Neural crest cell (in vitro differentiated cells): ENCODE measurements around the gene SOD1. TPM values are rescaled to one million over a fixed set of nuclear protein-coding genes. Genes with fewer than 3 reads are reported as not detected.

Experiments used
- DNase-seq: peaks from one replicate; pipeline ENCODE4 v3.0.0; 2021; ENCODE audit warnings: low read depth, mixed read lengths, low spot score
- H3K27ac Mint-ChIP-seq: one replicate; pipeline ENCODE4 v1.8.0; 2021; ENCODE audit warnings: mild to moderate bottlenecking, mixed read lengths; ENCODE audit not compliant: unreplicated experiment
- H3K27me3 Mint-ChIP-seq: 2 replicates; pipeline ENCODE4 v1.8.0; 2021; ENCODE audit warnings: low read depth, mild to moderate bottlenecking, mixed read lengths
- H3K36me3 Mint-ChIP-seq: 2 replicates; pipeline ENCODE4 v1.8.0; 2021; ENCODE audit warnings: low read depth, mild to moderate bottlenecking, mixed read lengths
- H3K4me1 Mint-ChIP-seq: 2 replicates; pipeline ENCODE4 v1.8.0; 2021; ENCODE audit warnings: mixed read lengths
- H3K4me3 Mint-ChIP-seq: one replicate; pipeline ENCODE4 v1.8.0; 2021; ENCODE audit warnings: mild to moderate bottlenecking, mixed read lengths
- H3K9me3 Mint-ChIP-seq: 2 replicates; pipeline ENCODE4 v1.8.0; 2021; ENCODE audit warnings: mixed read lengths
- total RNA-seq: library from RNA; stranded (reverse); gene quantifications from 2 replicates; pipeline ENCODE4 v1.2.1, GENCODE V29; 2021
- TF ChIP-seq, protein P1 (sequence below): fragments of 200-600 bp; sonication (generic); conservative IDR thresholded peaks from 2 replicates; pipeline ENCODE4 v1.5.0; 2021; ENCODE audit warnings: antibody characterized with exemption, mild to moderate bottlenecking

The SOD1 gene
- total RNA-seq, 1 donor from 2014 or later = 241 TPM

DNA sequence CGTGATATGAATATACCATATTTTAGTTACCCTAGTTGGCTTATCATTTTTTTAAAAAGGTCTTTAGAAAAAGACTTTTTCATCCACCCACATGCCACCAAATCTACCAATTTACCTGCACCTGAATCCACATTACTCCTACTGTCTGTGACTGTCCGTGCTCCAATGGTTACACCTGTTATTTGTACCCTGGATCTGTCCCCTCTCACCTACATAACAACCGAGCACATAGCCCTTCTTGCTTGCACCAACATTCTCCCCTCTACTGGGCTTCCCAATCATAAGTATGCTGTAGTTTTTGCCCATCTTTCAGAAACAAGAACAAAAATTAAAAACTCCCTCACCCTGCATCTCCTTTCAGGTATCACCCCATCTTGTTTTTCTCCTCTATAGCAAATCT lies 17.6 kb downstream of the SOD1 start:
- no peaks in the 10 kb centered on the region for H3K9me3 Mint-ChIP-seq
- peaks cover 6% of the 10 kb centered on the region for H3K36me3 Mint-ChIP-seq
- TF ChIP-seq, protein P1, sequence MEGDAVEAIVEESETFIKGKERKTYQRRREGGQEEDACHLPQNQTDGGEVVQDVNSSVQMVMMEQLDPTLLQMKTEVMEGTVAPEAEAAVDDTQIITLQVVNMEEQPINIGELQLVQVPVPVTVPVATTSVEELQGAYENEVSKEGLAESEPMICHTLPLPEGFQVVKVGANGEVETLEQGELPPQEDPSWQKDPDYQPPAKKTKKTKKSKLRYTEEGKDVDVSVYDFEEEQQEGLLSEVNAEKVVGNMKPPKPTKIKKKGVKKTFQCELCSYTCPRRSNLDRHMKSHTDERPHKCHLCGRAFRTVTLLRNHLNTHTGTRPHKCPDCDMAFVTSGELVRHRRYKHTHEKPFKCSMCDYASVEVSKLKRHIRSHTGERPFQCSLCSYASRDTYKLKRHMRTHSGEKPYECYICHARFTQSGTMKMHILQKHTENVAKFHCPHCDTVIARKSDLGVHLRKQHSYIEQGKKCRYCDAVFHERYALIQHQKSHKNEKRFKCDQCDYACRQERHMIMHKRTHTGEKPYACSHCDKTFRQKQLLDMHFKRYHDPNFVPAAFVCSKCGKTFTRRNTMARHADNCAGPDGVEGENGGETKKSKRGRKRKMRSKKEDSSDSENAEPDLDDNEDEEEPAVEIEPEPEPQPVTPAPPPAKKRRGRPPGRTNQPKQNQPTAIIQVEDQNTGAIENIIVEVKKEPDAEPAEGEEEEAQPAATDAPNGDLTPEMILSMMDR = no peak
- no peaks in the 10 kb centered on the region for H3K4me1 Mint-ChIP-seq
- no peak overlapping the region for H3K27ac Mint-ChIP-seq
- no peak overlapping the region for H3K4me3 Mint-ChIP-seq
- no peak for DNase-seq
- H3K27me3 Mint-ChIP-seq = no peaks in the 10 kb centered on the region

DNA sequence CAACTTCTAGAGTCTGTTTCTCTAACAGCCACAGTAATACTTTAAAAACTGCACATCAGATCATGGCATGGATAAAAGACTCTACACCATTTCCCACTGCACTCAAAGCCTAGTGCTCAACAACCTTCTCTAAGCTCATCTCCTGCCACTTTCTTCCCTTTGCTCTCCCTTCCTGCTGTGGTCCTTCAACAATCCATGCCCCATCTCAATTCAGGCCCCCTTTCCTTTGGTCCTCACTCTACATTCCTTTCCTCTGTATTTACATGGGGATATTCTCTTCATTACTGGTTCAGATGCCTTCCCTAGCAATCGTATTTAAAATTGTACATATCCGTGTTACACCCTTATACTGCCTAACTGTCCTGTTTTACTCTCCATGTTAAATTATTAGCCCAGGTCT lies 19.0 kb downstream of the SOD1 start:
- H3K27ac Mint-ChIP-seq = no peak overlapping the region
- TF ChIP-seq, protein P1 = no peak
- no peaks in the 10 kb centered on the region for H3K9me3 Mint-ChIP-seq
- H3K4me1 Mint-ChIP-seq = no peaks in the 10 kb centered on the region
- no peaks in the 10 kb centered on the region for H3K27me3 Mint-ChIP-seq
- H3K4me3 Mint-ChIP-seq = no peak overlapping the region
- H3K36me3 Mint-ChIP-seq = peaks cover 11% of the 10 kb centered on the region
- no peak for DNase-seq

DNA sequence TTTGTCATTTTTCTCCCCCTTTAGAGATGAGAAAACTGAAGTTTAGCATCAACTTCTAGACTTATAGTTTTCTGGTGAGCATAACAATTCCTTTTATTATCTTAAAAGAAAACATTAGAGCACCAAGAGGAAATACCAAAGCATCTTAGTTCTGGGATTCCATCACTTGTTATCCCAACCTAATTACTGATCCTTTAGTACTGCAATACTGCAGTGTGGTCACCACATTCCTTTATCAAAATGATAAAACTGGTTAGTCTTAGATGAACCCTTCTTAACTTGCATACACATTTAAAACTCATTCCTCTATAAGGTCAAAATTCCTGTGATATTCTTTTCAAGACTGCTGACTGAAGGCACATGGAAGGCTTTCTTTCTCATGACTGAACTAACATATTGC lies 23.1 kb downstream of the SOD1 start:
- peaks cover 24% of the 10 kb centered on the region for H3K36me3 Mint-ChIP-seq
- H3K27ac Mint-ChIP-seq = no peak overlapping the region
- DNase-seq = no peak
- no peaks in the 10 kb centered on the region for H3K9me3 Mint-ChIP-seq
- no peaks in the 10 kb centered on the region for H3K4me1 Mint-ChIP-seq
- no peak overlapping the region for H3K4me3 Mint-ChIP-seq
- H3K27me3 Mint-ChIP-seq = no peaks in the 10 kb centered on the region
- TF ChIP-seq, protein P1 = no peak

DNA sequence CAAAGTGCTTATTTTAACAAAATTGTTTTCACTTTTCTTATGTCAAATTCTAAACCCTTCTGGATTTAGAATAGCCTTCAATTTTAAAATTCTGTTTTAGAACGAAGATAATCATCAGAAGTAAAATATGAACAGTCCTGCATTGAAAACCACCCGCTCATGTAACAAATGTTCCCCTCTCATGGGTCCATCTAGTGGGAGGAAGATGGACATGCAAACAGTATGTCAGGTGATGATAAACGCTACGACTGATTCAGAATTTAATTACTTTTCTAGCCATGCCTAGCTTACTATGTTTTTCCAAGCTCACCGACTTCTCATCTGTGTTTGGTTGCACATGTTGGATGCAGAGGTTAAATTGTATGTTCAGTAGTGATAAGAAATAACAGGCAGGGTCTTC lies 23.5 kb downstream of the SOD1 start:
- Mint-ChIP-seq H3K9me3 (no peaks in the 10 kb centered on the region), H3K27ac (no peak overlapping the region), H3K27me3 (no peaks in the 10 kb centered on the region), H3K36me3 (peaks cover 24% of the 10 kb centered on the region), H3K4me1 (no peaks in the 10 kb centered on the region), H3K4me3 (no peak overlapping the region)
- DNase-seq = no peak
- TF ChIP-seq, protein P1 = peak; percentile 22

DNA sequence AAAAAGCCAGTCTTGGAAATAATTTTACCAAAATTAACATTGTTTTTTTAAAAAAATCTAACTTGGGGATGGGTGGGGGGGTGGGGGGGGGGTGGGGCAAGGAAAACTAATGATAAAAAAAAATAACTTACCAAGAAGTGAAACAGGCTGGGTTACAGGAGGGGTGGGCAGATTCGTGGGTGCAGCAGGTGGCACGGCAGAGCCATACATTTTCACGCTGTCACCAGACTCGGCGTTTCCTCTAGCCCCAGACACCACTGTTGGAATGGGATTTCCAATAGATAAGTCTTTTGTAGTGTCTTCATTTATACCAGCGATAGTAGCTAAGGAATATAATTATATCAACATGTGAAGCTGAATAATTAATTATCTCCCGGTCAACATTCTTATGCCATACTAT lies 25.4 kb downstream of the SOD1 start:
- Mint-ChIP-seq H3K27ac (no peak overlapping the region), H3K9me3 (no peaks in the 10 kb centered on the region), H3K36me3 (peaks cover 25% of the 10 kb centered on the region), H3K4me1 (no peaks in the 10 kb centered on the region), H3K27me3 (no peaks in the 10 kb centered on the region), H3K4me3 (no peak overlapping the region)
- no peak for DNase-seq
- TF ChIP-seq, protein P1 = no peak
